GM18867 (cell line): ENCODE results near the gene PIAS1.
"Not testable (repeated sequence)": the region's sequence is repeated elsewhere in the genome, so short reads cannot be mapped to it uniquely, and the experiment has no call there.

Source experiments
- ATAC-seq: cut with Tn5 transposase; IDR thresholded peaks from one replicate; pipeline ENCODE4 v1.9.1; 2021; ENCODE audit warnings: mild to moderate bottlenecking, moderate library complexity; ENCODE audit not compliant: unreplicated experiment

Gene PIAS1

DNA sequence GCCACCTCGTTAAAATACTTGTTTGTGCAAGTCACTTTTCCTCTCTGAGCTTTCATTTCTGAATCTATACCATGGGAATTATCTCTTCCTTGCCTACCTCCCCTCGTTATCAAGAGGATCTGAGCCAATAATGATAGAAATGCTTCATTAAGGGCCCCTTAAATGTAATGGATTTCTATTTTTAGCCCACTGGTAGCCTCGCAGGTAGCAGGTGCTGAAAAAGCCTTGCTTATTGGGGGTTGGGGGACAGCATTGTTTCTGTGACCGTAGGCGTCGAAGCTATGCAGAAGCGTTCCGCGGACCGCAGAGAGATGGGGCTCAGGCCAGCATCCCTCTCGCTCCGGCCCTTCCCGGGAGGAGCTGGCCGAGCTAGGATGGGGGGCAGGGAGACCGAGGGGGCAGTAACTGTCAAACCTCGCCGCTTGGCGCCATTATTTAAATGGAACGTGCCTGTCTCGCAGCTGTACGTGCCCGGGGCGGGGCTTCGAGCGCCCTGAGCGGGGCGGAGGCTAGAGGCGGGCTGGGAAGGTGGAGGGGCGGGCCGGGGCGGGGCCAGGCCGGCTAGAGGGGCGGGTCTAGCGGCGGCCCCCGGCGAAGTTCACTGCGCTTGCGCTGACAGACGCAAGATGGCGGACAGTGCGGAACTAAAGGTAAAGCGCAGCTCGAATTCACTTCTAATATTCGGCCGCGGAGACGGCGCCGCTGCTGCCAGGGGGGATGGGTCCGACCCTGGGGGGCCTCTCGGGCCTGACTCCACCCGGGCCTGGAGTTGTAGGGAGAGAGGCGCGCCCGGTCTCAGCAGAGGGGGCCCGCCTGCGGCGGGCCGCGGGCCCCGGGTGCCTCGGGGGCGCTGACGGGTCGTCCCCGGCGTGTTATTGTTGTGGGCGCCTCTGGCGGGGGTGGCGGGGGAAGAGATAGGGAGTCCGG lies at the start of gene PIAS1:
Gene PIAS1, plus strand, starts transcription at position 615 of the 927 bp plus-strand sequence. Its CDS starts 12 bp downstream, at position 627.
- ATAC-seq: peak; percentile 82

DNA sequence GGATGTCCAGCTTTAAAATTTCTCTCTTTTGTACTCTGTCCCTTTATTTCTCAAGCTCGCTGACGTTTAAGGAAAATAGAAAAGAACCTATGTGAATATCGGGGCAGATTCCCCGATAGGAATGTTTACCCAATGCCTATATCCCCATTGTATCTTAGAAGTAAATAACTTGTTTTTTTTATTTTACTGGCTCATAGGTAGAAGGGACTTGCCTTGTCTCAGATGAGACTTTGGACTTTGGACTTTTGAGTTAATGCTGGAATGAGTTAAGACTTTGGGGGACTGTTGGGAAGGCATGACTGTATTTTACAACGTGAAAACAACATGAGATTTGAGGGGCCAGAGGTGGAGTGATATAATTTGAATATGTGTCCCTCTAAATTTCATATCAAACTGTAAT lies 46.5 kb upstream of the PIAS1 start:
- not testable (repeated sequence) for ATAC-seq

DNA sequence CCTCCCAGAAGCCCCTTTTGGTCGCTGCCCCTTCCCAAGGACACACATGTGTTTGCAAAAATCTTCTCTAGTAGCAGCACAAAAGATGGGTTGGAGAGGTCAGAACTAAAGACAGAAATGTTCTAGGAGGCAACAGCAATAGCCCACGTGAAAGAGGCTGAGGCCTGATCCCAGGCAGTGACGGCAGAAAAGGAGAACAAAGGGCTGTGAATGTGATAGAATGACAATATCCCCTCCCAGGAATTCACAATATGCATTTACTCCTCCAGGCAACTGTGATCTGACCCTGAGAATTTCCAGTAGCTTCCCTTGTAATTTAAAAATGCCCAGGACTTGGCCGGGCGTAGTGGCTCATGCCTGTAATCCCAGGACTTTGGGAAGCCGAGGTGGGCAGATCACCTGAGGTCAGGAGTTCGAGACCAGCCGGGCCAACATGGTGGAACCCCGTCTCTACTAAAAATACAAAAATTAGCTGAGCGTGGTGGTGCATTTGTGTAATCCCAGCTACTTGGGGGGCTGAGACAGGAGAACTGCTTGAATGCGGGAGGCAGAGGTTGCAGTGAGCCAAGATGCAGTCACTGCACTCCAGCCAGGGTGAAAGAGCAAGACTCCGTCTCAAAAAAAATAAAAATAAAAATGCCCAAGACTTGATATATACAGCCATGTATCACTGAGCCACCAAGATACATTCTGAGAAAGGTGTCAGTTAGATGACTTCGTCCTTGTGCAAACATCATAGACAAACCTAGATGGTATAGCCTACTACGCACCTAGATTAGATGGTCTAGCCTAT lies 43.6 kb upstream of the PIAS1 start:
- no peak for ATAC-seq

DNA sequence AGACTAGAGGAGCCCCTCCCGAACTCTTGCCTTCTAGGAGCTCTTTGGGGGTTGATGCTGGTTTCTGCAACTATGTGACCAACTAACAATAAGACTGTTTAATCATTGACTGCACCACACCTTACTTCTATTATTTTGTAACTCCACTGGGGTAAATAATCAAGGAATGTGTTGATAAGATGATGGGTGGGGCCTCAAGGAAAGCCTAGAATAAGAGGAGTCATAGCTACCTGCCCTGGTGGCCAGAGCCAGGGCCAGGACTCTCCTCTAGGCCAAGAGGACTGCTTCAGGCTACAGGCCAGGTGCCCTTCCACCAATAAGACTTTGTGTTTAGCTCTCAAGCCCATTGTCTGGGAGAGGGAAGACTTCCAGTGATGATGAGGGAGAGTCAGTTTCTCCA lies 41.2 kb upstream of the PIAS1 start:
- ATAC-seq: no peak

DNA sequence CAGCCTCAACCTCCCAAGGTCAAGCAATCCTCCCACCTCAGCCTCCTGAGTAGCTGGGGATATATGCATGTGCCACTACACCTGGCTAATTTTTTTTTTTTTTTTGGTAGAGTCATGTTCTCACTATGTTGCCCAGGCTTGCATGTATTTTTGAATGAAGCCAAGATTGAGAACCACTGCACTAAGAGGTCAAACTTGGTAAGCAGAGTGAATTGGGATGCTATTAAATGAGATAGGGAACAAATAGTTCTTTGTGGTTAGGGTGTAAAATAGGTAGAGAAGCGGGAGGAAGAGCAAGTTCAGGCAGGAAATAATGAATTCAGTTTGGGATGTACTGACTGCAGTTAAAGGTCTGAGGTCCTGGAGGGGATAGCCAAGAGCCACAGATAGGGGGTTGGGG lies 39.9 kb upstream of the PIAS1 start:
- no peak for ATAC-seq

DNA sequence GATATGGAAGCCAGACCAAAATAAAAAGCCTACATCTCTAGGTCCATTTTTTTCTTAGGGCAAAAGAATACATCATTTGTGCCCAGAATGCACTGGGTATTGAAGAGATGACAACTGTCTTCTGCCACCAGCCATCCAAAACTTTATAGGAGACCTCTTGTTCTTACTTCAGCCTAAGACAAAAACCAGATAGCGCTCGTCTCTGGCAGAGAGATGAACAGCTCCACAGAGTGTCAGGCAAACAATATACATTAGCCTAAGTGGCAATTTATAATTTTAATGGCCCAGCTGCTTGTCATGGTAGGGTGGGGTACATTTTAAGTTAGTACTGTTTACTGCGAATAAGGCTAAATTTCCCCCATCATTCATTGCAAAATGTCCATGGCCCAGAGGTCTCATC lies 38.9 kb upstream of the PIAS1 start:
- ATAC-seq: no peak

DNA sequence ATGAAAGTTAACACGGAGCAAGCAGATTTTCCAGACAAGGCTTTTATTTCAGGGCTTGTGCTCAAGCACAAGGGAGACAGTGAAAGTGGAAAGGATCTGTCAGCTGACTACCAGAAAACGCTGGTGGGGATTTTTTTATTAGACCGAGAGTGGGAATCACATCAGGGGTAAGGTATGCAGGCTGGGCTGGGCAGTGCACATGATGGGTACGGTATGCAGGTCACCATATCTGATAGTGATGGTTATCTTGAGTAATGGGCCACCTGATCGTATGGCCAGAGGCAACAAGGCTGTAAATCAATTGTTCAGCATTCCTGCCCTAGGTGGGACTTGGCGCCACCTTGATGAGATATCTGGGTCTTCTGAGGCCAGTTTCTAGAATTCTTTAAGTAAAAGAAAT lies 36.9 kb upstream of the PIAS1 start:
- no peak for ATAC-seq

DNA sequence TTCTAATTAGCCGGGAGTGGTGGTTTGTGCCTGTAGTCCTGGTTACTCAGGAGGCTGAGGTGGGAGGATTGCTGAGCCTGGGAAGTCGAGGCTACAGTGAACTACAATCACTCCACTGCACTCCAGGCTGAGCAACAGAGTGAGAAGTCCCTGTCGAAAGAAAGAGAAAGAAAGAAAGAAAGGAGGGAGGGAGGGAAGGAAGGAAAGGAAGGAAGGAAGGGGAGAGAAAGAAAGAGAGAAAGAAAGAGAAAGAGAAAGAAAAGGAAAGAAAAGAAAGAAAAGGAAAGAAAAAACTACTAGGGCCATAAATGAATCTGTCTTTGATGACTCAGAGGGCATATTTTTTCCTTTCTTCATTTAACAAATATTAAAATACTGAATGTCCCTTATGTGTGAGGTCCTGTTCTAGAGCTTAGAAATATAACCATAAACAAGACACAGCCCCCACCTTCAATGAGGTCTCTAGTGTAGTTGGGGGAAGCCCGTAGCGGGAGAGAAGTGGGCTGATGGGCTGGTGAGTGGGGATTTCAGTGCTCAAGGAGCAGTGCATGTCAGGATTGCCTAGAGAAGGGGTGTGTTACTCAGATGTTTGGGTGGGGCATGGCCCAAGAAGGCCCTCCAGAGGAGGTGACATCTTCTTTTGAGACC lies 35.2 kb upstream of the PIAS1 start:
- no peak for ATAC-seq

DNA sequence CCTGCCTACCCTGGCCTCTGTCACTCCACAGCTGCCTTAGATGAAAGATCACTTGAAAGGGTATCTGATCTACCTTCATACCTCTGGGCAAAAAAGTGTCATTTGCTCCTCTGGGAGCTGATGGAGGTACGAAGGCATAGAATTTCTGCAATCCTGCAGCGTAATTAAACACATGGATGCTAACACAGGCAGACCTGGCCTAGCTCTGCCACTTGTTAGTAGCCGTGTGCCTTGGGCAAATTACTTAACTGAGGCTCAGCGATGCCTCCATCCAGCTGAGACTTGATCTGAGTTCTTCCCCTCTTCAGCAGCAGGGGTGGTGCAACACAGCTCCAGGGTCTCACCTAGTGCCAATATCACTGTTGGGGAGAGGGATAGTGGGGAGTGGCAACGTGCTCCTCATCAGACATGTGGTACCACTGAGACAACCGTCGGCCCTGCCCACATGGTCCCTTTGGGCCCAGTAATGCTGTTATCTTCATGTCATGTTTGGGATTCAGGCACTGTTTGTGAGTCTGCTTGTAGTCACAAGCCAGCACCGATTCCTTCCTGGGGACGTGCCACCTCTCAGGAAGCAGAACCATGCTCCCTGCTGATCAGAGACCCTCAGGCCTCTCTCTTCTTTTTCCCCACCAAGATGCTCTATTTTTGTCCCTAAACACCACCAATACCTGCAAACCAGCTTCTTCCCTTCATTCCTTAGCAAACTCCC lies 34.1 kb upstream of the PIAS1 start:
- ATAC-seq: no peak

DNA sequence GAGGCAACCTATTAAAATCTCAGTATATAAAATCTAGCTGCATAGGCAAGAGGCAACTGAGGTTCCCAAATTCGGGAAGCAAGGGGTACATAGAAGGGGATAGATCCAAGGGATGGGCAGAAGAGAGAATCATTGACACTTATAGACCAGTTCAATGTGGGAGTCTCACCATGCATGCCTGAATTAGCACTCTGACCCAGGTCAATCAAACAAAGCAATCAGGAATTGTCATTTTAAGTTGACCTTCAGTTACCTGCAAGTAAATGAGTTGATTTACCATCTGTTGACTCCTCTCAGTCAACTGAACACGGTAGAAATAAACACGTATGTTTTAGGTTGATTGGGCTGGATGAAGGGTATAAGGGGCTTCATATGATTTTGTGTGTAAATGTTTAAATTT lies 33.4 kb upstream of the PIAS1 start:
- no peak for ATAC-seq

DNA sequence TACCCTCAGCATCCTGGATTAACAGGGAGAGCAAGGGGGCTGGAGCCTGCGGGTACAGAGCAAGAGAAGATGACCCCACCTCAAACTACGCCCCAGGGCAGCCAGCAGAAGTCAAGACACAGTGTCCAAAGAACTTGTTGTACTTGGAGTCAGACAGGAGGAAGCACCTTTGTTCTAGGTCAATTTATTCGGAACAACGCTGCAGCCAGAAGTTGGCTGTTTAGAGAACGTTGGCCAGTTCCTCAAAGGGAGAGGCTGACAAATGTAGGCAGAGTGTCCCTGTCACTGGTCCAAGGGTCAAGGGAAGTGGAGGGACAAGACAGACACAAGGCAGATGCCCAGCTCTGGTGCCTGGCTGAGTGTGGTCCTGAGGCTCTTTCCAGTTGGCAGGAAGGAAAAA lies 32.1 kb upstream of the PIAS1 start:
- ATAC-seq: no peak

DNA sequence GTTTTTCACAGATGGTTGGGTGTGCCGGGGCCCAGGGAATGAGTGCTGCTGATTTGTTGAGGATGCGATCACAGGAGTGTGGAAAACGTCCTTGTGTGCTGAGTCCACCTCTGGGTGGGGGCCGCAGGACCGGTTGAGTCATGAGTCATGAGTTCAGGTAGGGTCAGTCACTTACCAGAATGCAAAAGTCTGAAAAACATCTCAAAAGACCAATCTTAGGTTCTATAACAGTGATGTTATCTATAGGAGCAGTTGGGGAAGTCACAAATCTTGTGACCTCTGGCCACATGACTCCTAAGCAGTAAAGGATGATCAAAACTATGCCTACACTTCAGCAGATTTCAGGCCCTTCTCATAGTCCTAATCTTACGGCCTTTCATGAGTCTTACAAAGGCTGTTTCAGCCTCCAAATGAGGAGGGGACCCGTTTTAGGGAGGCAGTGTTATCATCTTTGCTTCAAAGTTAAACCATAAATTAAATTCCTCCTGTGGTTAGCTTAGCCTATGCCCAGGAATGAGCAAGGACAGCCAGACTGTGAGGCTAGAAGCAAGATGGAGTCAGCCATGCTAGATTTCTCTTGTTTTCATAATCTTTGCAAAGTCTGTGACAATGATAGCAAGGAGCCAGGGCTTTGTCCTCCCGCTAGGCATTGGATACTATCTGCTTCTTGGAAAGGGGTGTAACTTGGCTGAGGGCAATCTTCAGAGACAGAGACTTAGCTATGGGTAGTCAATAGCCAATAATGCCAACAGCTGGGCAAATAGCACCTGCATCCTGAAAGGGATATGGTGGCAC lies 30.6 kb upstream of the PIAS1 start:
- ATAC-seq: no peak

DNA sequence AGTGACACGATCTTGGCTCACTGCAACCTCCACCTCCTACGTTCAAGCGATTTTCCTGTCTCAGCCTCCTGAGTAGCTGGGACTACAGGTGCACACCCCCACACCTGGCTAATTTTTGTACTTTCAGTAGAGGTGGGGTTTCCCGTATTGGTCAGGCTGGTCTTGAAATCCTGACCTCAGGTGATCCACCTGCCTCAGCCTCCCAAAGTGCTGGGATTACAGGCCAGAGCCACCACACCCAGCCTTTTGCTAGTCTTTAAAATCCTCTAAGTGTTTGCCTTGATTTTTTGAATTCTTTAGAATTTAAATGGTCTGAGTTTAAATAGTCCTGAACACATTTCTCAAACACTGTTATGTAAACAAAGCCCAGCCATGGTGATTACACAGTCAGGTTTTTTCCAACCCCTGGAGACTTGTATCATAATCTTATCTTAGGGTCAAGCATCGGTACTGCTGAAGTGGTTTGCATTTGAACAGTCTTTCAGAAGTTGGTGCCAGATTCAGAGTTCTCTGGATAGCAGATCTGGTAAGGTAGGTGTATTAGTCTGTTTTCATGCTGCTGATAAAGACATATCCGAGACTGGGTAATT lies 28.2 kb upstream of the PIAS1 start:
- no peak for ATAC-seq

DNA sequence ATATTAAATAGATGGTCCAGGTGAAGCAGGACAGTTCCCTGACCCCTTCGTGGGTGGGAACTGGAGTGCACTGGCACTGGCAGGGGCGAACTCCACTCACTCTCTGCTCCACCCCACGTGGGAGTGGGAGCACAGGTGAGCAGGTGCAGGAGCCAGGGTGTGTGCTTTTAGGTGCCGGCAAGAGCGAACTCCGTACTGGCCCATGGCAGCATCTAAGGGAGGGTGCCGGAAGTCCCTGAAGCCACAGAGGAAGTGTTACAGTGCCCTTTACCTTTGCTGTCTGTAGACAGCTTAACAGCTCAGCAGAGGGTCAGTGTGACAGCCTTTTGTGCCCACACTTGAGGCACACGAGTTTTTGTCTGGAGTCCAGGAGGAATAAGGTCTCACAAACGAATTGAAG lies 26.7 kb upstream of the PIAS1 start:
- ATAC-seq: no peak

DNA sequence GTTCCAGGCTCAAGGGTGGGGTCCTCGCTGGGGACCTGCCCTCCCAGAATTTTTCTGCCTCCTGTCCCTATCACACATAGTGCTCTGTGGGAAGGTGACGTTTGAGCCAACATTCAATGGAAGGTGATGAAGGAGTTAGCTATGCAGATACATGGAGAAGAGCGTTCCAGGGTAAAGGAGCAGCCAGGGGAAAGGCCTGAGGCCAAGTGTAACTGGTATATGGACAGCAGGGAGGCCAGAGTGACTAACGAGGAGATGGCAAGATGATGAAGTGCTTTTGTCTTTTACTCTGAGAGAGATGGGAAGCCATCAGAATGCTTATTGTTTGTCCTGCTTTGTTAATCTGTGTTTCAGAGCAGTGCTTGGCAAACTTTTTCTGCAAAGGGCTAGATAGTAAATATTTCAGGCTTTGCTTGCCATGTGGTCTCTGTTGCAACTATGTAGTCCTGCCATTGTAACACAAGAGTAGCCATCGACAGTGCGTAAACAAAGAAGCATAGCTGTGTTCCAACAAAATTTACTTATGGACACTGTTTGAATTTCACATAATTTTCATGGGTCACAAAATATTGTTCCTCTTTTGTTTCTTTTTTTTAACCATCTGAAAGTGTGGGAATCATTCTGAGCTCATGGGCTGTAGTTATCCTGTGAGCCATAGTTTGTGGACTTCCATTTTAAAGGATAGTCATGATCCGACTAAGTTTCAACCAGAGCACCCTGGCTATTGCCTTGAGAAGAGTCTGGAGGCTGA lies 25.8 kb upstream of the PIAS1 start:
- no peak for ATAC-seq

DNA sequence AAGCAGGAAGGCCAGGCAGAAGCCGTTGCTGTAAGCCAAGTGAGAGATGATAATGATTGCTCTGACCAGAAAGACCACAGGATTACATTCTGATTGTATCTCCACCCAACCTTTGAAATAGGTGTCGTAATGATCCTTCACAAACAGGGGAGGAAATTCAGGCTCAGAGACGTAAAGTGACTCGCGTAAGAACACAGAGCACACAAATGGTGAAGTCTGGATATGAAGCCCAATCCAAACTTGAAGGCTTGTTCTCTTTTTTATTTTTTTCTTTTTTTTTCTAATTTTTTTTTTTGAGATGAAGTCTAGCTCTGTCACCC lies 25.3 kb upstream of the PIAS1 start:
- ATAC-seq: no peak

DNA sequence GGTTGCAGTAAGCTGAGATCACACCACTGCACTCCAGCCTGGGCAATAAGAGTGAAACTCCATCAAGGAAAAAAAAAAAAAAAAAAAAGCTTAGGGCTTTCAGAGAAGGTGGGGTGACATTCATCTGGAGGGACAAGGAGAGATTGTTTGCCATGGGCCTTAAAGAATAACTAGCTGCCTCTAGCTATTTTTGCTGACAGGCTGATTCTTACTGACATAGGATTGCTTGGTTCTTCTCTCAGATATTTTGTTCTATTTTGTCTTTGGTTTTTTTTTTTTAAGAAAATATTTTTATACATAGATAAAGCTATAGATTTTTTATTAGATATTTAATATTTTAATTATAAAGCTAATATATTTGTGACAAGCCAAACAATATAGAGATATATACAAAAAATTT lies 24.2 kb upstream of the PIAS1 start:
- no peak for ATAC-seq

DNA sequence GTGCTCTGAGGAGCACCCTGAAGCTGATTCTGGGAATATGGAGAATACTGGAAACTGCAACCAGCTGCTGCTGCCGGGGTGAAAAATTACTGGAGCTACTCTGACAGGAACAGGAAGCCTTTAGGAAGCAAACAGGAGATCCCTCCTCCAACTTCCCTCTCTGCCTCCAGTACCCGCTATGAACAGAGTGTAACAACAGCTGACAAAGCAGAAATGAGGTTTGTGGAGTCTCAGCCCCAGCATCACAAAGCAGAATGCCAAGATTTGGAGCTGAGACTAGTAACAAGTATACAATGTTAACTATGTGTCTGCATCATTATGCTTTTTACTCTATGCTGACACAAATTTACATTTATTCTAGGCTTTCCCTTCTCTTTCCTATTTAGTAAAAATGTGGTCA lies 22.7 kb upstream of the PIAS1 start:
- no peak for ATAC-seq

DNA sequence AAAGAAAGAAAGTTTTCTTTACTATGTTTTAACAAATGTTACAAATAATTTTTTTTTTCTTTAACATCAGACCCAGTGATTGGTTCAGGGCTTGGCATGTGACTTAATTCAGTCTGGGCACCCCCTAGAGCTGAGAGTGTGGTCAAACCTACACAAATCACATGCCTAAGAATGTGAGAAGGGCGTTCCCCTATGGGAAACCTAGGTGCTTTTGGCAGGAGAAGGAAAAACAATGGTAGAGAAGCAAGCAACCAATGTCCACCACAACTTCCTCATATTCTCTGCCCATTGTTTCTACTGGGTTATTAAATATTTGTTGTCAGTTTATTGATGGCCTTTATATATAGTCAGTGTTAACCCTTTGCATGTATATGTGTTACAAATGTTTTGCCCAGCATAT lies 21.4 kb upstream of the PIAS1 start:
- ATAC-seq: no peak
